ENCODE results near the gene ARHGAP11A. TPM values are rescaled to one million over a fixed set of nuclear protein-coding genes. Genes with fewer than 3 reads are reported as not detected.

Gene ARHGAP11A
- total RNA-seq, 2 donors from 2014 or later = 19.9 to 55.3 TPM

- Histone ChIP-seq H3K9me3 (no peaks in the 10 kb centered on the region), H3K27ac (no peak overlapping the region), H3K27me3 (no peaks in the 10 kb centered on the region), H3K4me1 (no peaks in the 10 kb centered on the region), H3K4me3 (no peak overlapping the region), H3K36me3 (no peaks in the 10 kb centered on the region), H3K9ac (ENCODE audit: low read depth in 2 of 2, low read length in 2 of 2) (no peak overlapping the region)
- intact Hi-C loops (cut with DNase I) = no loop called here
- no peak for TF ChIP-seq CTCF (IDR thresholded peaks at IDR 0.05)
- DNase-seq = no peak
These were observed 62.0 kb downstream of the ARHGAP11A start for GRCh38 chr15:32677238-32677750.

- no peak overlapping the region for H3K9ac ChIP-seq (ENCODE audit: low read depth in 2 of 2, low read length in 2 of 2)
- no peak for TF ChIP-seq CTCF (IDR thresholded peaks at IDR 0.05)
- H3K27me3 ChIP-seq = no peaks in the 10 kb centered on the region
- H3K4me1 ChIP-seq = no peaks in the 10 kb centered on the region
- H3K36me3 ChIP-seq = no peaks in the 10 kb centered on the region
- H3K9me3 ChIP-seq = no peaks in the 10 kb centered on the region
- intact Hi-C loops (cut with DNase I) = no loop called here
- H3K4me3 ChIP-seq = no peak overlapping the region
- DNase-seq = no peak
- no peak overlapping the region for H3K27ac ChIP-seq
These were observed 64.0 kb downstream of the ARHGAP11A start for GRCh38 chr15:32679298-32679690.

GRCh38 chr15:32682569-32682968, 67.3 kb downstream of the ARHGAP11A start:
- TF ChIP-seq CTCF (IDR thresholded peaks at IDR 0.05) = no peak
- H3K27ac ChIP-seq = no peak overlapping the region
- H3K4me3 ChIP-seq = no peak overlapping the region
- H3K9ac ChIP-seq (ENCODE audit: low read depth in 2 of 2, low read length in 2 of 2) = no peak overlapping the region
- H3K4me1 ChIP-seq = no peaks in the 10 kb centered on the region
- intact Hi-C loops (cut with DNase I) = no loop called here
- H3K36me3 ChIP-seq = no peaks in the 10 kb centered on the region
- DNase-seq = no peak
- no peaks in the 10 kb centered on the region for H3K27me3 ChIP-seq
- H3K9me3 ChIP-seq = no peaks in the 10 kb centered on the region

GRCh38 chr15:32682977-32683630, 67.8 kb downstream of the ARHGAP11A start:
- H3K27ac ChIP-seq = no peak overlapping the region

GRCh38 chr15:32683906-32684584, 68.7 kb downstream of the ARHGAP11A start:
- Histone ChIP-seq H3K9ac (ENCODE audit: low read depth in 2 of 2, low read length in 2 of 2) (no peak overlapping the region), H3K27me3 (no peaks in the 10 kb centered on the region), H3K4me1 (no peaks in the 10 kb centered on the region), H3K36me3 (no peaks in the 10 kb centered on the region), H3K4me3 (no peak overlapping the region), H3K27ac (no peak overlapping the region), H3K9me3 (no peaks in the 10 kb centered on the region)
- TF ChIP-seq CTCF (IDR thresholded peaks at IDR 0.05) = no peak
- no peak for DNase-seq
- intact Hi-C loops (cut with DNase I) = no loop called here

More at GRCh38 chr15:32682977-32683630, 67.8 kb downstream of the ARHGAP11A start:
- intact Hi-C loops (cut with DNase I) = no loop called here
- no peaks in the 10 kb centered on the region for H3K27me3 ChIP-seq
- H3K36me3 ChIP-seq = no peaks in the 10 kb centered on the region
- no peak for TF ChIP-seq CTCF (IDR thresholded peaks at IDR 0.05)
- H3K9ac ChIP-seq (ENCODE audit: low read depth in 2 of 2, low read length in 2 of 2) = no peak overlapping the region
- no peak overlapping the region for H3K4me3 ChIP-seq
- no peaks in the 10 kb centered on the region for H3K4me1 ChIP-seq
- H3K9me3 ChIP-seq = no peaks in the 10 kb centered on the region
- DNase-seq = no peak

All from colonic mucosa (tissue), 4 donors.